GM21390 (cell line): ENCODE data around the gene NRP2.

Source experiments
- ATAC-seq: cut with Tn5 transposase; IDR thresholded peaks from one replicate; pipeline ENCODE4 v1.9.1; 2021; ENCODE audit not compliant: unreplicated experiment

NRP2 gene

GRCh38 chr2:205845446-205845845 is 163.1 kb downstream of the NRP2 start:
- no peak for ATAC-seq
